Bronchial epithelial cell (primary cell): ENCODE measurements around the gene RPS6KA2. TPM values are rescaled to one million over a fixed set of nuclear protein-coding genes. Genes with fewer than 3 reads are reported as not detected.
A peak's percentile ranks its signal among the peaks of the same experiment; 100 is the strongest.

Experiments
- DNase-seq: peaks from one replicate; pipeline ENCODE4 v3.0.0-alpha.2; 2010; ENCODE audit warnings: low read depth
- FAIRE-seq: peaks from 2 replicates; lab custom pipeline; 2011; peaks lifted over from hg19 to GRCh38; lab: Jason Lieb, UNC
- H3K27me3 ChIP-seq: 2 replicates; pipeline ENCODE4 v1.5.1; 2011; ENCODE audit warnings: low read length; ENCODE audit not compliant: control insufficient read depth, insufficient read depth
- H3K36me3 ChIP-seq: 2 replicates; pipeline ENCODE4 v1.5.1; 2011; ENCODE audit warnings: low read length; ENCODE audit not compliant: control insufficient read depth, insufficient read depth
- H3K4me3 ChIP-seq: 2 replicates; pipeline ENCODE4 v1.5.1; 2011; ENCODE audit warnings: mild to moderate bottlenecking, low read depth, low read length, control low read depth
- total RNA-seq: library from RNA; depleted of rRNA; stranded (reverse); fragments of >200 nt; gene quantifications from 2 replicates; pipeline ENCODE4 v1.2.1, GENCODE V29; 2014
- TF ChIP-seq, protein P1 (sequence below): IDR thresholded peaks from 2 replicates; pipeline ENCODE4 v1.5.1; 2011; ENCODE audit warnings: mild to moderate bottlenecking, moderate library complexity, low read length, control low read depth, inconsistent platforms; ENCODE audit not compliant: insufficient read depth, severe bottlenecking

RPS6KA2 gene
- total RNA-seq, 1 donor from 2014 or later: 42.6 TPM

DNA sequence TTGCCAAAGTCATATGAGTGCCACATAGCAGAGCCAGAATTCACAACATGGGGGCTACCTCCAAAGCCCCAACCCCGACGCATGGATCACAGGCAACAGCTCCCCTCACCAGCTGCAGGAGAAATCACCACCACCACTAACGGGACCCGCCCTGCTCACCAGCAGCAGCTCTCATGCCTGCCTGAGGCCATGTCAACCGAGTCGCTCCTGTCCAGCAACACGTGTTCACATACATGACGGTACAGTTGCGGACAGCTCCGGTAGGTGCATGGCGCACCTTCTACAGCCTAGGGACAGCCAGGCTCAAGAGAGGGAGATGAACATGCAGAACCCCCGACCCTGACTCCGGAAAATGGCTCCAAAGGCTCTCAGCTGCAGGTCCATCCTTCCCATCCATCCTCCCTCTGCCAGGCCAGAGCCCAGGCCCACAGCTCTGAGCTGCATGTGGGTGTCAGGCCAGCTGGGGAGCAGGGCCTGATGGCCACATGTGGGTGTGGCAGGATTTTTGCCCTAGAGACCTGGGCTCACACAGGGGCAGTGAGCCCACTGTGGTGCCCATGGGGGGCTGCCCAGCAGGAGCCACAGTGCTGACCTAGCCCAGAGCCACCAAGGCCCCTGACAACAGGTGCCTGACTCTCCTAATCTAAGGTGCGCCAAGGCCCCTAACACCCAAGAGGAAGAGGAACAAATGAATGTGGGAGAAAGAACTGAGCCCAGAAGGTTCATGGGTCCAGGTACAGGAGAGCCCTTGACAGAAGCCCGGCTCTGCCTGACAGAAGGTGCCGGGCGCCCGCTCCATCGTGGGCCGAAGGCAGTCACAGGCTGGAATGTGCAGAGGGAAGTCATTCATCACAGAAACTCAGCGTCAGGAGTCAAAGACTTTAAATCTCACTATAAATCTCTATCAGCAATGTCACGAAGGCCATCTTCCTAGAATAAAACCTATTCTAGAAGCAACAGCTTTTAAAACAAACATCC lies 10.5 kb downstream of the RPS6KA2 start:
- no peak overlapping the region for H3K4me3 ChIP-seq
- H3K27me3 ChIP-seq: no peaks in the 10 kb centered on the region
- TF ChIP-seq, protein P1, sequence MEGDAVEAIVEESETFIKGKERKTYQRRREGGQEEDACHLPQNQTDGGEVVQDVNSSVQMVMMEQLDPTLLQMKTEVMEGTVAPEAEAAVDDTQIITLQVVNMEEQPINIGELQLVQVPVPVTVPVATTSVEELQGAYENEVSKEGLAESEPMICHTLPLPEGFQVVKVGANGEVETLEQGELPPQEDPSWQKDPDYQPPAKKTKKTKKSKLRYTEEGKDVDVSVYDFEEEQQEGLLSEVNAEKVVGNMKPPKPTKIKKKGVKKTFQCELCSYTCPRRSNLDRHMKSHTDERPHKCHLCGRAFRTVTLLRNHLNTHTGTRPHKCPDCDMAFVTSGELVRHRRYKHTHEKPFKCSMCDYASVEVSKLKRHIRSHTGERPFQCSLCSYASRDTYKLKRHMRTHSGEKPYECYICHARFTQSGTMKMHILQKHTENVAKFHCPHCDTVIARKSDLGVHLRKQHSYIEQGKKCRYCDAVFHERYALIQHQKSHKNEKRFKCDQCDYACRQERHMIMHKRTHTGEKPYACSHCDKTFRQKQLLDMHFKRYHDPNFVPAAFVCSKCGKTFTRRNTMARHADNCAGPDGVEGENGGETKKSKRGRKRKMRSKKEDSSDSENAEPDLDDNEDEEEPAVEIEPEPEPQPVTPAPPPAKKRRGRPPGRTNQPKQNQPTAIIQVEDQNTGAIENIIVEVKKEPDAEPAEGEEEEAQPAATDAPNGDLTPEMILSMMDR: no peak
- H3K36me3 ChIP-seq: peaks cover 3% of the 10 kb centered on the region
- DNase-seq (no peak), FAIRE-seq (no peak)

- no peak for FAIRE-seq
- DNase-seq: no peak
- TF ChIP-seq, protein P1: no peak
- Histone ChIP-seq H3K27me3 (no peaks in the 10 kb centered on the region), H3K36me3 (peaks cover 3% of the 10 kb centered on the region), H3K4me3 (no peak overlapping the region)
These were observed 11.8 kb downstream of the RPS6KA2 start for GRCh38 chr6:166615059-166615770.

GRCh38 chr6:166614589-166614988 lies 12.5 kb downstream of the RPS6KA2 start:
- peak; percentile 18 for FAIRE-seq

GRCh38 chr6:166614171-166614583 lies 12.9 kb downstream of the RPS6KA2 start:
- Histone ChIP-seq H3K36me3 (peaks cover 3% of the 10 kb centered on the region), H3K4me3 (no peak overlapping the region), H3K27me3 (no peaks in the 10 kb centered on the region)
- DNase-seq (no peak), FAIRE-seq (no peak)
- TF ChIP-seq, protein P1: no peak

More at GRCh38 chr6:166614589-166614988, 12.5 kb downstream of the RPS6KA2 start:
- Histone ChIP-seq H3K27me3 (no peaks in the 10 kb centered on the region), H3K36me3 (peaks cover 3% of the 10 kb centered on the region), H3K4me3 (no peak overlapping the region)
- no peak for DNase-seq
- TF ChIP-seq, protein P1: no peak

DNA sequence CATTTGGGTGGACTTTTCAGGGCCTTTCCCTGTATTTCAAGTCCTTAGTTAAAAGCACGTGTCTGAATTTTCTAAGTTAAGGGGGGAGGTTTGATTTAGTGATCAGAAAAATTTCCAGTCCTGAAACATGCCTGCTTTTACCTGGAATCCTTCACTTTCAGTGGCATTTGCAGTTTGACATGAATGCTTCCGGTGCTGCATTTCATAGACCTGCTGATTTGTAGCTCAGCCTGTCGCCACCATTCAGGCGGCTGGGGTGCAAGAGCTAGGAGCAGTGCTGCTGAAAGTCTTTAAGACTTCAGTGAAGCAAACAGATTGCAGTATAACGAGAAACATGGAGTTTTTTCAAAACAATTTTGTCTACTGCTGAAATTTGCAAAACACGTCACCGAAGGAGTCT lies 14.0 kb downstream of the RPS6KA2 start:
- TF ChIP-seq, protein P1: no peak
- no peaks in the 10 kb centered on the region for H3K27me3 ChIP-seq
- no peak overlapping the region for H3K4me3 ChIP-seq
- no peaks in the 10 kb centered on the region for H3K36me3 ChIP-seq
- no peak for FAIRE-seq
- DNase-seq: no peak
